Measurements from ENCODE around the gene ANKRD20A1.
"Not testable (repeated sequence)": the region's sequence is repeated elsewhere in the genome, so short reads cannot be mapped to it uniquely, and the experiment has no call there.

ANKRD20A1 gene

GRCh38 chr9:67858871-67859270 lies at the start of gene ANKRD20A1:
ANKRD20A1 (plus strand) TSS chr9:67858931; CDS start chr9:67859427, 496 bp downstream.
- DNase-seq: not testable (repeated sequence)

- DNase-seq: not testable (repeated sequence)
These were observed 26.6 kb upstream of the ANKRD20A1 start for GRCh38 chr9:67832088-67832487.

Measured in MV-4-11 (cell line).